ENCODE measurements around the gene DKKL1.

DNA sequence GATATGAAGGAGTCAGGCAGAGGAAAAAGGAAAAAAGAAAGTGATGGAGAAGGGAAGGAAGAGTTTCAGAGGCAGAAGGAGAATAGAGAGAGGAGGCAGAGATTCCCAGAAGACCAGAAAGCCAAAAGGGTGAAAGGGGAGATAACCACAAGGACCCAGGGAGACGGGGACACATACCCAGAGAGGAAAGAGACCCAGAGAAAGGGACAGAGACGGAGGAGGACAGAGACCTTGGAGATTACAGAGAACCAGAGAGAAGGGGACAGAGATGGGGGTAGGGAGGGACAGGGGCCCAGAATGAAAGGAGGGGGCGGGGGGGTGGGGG, 58.2 kb downstream of the DKKL1 start:
- TF ChIP-seq POLR2AphosphoS5 (IDR thresholded peaks at IDR 0.05; ENCODE audit: borderline replicate concordance, low read depth, low read length): no peak
- no peak for TF ChIP-seq FOXP2 (optimal IDR thresholded peaks at IDR 0.05; ENCODE audit: control extremely low read depth, extremely low read length, insufficient read depth)
